ENCODE results near the gene PLEKHG4. TPM values are rescaled to one million over a fixed set of nuclear protein-coding genes. Genes with fewer than 3 reads are reported as not detected.

Gene PLEKHG4
- total RNA-seq, 1 donor from 2014 or later: 0.32 TPM

DNA sequence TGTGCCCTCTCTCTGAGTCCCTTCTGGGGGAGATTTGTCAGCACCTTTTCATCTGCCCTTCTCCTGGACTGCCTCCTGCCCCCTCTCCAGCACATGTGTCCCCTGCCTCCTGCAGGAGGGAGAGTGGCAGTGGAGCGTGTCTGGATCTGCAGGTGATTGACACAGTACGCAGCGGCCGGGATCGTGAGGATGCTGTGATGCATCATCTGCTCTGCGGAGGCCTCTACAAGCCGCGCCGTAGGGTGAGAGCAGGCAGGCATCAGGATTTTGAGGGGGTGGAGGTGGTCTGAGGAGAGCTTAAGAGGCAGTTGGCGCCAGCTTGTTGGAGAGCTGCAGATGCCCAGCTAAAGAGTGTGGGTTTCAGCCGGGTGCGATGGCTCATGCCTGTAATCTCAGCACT is 19.6 kb upstream of the PLEKHG4 start:
- DNase-seq (ENCODE audit: low read depth): no peak

DNA sequence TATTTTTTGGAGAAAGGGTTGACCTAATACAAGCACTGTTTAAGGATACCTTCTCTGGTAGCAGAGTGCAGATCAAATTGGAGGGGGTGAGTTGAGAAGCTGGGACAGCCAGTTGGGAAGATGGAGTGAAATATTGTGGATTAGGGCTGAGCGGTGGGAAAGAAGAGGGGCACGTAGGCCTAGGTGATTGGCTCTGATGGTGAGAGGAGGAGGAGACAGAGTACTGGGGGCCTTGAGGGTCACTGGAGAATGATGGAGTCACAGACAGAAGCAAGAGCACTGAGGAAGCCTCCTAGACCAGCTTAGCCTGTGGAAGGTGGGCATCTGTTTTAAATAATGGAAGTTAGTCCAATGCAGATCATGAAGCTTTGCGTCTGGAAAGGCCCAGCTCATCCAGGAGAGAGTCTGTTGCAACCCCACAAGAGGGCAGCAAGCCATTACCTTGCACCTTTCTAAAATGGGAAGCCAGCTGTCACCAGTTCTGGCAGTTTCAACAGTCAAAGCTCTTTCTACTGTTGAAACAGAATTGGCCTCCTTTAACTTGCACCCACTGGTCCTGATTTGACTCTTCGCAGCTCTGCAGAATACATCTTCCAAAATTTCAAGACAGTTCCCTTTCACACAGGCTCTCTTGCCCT is 18.8 kb upstream of the PLEKHG4 start:
- DNase-seq (ENCODE audit: low read depth): peak; percentile 79

DNA sequence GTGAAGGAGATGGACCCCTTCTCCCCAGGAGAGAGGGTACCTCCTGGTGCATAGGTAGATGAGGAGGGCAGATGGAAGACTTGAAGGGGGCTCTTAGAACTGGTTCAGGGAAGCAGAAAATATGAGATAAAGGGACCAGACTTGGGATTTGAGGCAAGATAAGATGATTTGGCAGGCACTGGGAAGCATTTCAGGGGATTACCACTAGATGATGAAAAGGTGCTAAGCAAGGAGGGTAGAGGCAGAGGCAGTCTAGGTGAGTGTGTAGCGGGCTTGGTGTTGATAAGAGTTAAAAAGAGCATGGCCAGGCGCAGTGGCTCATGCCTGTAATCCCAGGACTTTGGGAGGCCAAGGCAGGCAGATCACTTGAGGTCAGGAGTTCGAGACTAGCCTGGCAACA is 16.1 kb upstream of the PLEKHG4 start:
- DNase-seq (ENCODE audit: low read depth): no peak

DNA sequence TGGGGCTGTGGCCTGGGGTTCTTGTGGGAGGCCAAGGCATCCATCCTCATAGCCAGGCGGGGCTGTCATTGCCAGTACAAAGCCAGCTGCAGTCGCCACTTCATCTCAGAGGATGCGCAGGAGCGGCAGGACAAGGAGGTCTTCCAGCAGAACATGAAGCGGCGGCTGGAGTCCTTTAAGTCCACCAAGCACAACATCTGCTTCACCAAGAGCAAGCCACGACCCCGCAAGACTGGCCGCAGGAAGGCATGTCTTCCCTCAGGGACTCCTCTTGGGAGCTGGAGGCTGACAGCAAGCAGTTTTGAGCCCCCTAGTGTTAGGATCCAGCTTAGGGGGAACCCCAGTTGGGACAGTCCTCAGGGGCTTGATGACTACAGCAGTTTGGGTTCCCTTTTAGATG is 15.1 kb upstream of the PLEKHG4 start:
- peak; percentile 50 for DNase-seq (ENCODE audit: low read depth)

DNA sequence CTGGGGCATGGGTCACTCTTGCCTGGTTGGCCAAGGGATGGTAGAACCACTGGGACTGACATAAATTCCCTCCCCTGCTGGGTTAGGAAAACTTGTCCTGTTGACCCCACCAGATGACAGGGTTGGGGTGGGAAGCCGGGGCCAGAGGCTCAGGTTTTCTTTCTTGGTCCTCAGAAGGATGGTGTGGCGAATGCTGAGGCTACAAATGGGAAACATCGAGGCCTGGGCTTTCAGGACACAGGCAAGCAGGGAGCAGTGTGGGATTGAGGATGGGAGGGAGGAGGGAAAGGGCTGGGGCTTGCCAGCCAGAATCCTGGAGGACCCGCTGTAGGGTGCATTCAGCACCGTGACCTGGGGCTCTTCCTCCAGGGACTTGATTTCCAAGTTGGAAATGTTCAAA is 14.5 kb upstream of the PLEKHG4 start:
- DNase-seq (ENCODE audit: low read depth): no peak

DNA sequence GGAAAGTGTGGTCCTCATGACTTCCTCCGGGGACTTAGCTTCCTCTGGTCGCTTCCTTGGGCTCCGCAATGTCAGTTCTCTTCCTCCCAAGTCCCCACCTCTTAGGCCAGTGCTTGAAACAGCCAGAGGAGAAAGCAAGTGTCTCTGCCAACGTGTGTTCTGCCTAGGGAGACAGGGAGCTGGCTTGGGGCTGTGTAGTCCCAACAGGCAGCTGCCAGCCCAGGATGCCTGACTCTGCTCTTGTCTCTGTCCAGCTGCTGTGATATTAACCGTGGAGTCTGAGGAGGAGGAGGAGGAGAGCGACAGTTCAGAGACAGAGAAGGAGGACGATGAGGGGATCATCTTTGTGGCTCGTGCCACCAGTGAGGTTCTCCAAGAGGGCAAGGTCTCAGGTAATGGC is 13.5 kb upstream of the PLEKHG4 start:
- DNase-seq (ENCODE audit: low read depth): peak; percentile 58

DNA sequence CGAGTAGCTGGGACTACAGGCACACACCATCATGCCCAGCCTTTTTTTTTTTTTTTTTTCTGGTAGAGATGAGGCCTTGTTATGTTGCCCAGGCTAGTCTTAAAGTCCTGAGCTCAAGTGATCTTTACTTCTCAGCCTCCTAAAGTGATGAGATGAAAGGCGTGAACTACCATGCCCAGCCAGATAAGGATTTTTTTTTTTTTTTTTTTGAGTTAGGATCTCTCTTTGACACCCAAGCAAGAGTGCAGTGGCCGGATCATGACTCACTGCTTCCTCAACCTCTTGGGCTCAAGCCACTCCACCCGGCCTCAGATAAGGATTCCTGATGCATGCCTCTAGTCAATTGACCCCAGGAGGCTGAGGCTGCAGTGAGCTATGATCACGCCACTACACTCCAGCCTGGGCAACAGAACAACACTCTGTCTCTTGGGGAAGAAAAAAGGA is 11.2 kb upstream of the PLEKHG4 start:
- peak; percentile 81 for DNase-seq (ENCODE audit: low read depth)

DNA sequence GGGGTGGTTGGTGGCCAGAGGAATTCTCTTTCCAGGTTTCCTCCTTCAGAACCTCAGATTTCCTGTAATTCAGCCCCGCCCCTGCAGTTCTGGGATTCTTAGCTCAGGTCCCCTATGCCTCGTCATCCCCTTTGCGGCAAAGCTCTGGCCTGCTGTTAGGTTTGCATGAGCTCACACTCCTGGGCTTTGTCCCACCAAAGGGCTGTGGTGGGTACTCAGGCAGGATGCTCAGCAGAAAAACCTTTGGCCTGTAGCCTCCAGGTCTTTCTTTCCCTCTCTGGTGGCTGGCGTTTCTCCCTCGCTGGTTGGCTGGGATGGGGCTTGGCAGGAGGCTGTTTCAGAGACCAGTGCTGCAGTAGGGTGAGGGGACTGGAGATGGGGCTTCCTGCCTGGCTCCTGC is 9.6 kb upstream of the PLEKHG4 start:
- no peak for DNase-seq (ENCODE audit: low read depth)

DNA sequence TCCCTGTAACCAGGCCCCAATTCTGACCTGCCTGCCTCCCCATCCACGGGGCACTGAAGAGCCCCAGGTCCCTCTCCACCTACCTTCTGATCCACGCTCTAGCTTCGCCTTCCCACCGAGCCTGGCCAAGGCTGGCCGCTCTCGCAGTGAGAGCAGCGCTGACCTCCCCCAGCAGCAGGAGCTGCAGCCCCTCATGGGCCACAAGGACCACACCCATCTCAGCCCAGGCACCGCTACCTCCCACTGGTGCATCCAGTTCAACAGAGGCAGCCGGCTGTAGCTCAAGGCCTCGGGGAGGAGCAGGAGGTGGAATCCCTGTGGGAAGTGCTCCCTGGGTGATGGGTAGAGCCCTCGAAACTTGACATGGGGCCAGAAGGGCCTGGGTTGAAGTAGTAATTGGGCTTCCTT is 8.4 kb upstream of the PLEKHG4 start:
- no peak for DNase-seq (ENCODE audit: low read depth)

DNA sequence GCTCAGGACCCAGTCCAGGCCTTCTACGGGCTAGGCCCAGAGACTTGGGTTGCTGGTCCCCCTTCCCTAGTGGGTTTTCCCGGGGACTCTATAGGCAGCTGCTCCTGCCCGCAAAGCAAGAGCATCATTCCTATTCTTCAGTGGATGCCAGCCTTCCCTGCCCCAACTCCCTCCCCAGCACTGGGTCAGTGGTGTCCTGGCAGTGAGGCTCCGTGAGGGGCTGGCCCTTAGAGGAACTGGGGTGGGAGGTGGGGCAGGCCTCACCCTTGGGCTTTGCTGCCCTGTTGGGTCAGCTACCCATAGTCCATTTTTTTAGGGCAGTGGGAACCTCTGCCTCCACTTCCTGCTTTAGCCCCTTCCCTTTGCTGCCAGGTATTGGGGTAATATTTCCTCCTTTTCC is 7.9 kb upstream of the PLEKHG4 start:
- DNase-seq (ENCODE audit: low read depth): no peak

DNA sequence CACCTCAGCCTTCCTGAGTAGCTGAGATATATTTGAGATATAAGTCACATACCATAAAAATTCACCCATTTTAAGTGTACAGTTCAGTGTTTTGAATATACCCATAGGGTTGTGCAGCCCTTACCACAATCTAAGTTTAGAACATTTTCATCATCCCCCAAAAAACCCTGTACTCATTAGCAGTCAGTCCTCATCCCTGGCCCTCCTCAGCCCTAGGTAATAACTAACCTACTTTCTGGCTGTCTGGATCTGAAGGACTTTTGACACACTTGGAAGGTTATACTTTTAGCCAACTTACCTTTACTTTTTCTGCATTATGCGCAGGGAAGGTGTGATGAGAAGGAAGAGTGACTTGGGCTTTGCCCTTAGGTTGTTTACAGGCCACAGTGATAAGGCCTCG is 4.0 kb upstream of the PLEKHG4 start:
- no peak for DNase-seq (ENCODE audit: low read depth)

DNA sequence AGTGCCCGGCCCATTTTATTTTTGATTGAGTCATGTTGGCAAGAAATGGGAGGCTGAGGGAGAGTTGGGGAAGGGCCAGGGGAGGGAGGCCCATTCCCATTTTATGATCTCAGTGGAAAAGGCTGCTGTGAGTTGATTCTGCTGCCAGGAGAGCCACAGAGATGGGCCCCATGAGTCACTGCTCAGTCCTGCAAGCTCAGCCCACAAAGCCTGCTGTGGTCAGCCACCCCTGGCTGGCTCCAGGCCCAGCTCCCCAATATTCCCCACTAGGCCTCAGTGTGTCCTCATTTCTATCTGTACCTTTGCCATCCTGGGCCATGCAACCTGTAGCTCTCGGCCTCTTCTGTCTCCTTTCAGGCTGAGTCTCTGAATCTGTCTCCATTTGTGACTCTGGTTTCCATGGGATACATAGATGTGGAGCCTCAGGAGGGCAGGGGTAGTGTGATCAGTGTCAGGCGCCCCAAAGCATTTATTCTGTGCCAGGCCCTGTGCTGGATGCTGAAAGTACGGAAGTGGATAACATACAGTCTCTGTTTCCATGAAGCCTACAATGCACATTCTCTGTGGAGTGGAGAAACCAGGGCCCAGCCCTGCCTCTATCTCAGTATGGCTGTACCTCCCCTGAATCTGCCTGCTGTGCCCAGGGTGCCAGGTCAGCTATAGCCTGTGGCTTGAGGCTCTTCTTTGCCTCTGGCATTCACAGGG is 1.9 kb upstream of the PLEKHG4 start:
- peak; percentile 99 for DNase-seq (ENCODE audit: low read depth)

DNA sequence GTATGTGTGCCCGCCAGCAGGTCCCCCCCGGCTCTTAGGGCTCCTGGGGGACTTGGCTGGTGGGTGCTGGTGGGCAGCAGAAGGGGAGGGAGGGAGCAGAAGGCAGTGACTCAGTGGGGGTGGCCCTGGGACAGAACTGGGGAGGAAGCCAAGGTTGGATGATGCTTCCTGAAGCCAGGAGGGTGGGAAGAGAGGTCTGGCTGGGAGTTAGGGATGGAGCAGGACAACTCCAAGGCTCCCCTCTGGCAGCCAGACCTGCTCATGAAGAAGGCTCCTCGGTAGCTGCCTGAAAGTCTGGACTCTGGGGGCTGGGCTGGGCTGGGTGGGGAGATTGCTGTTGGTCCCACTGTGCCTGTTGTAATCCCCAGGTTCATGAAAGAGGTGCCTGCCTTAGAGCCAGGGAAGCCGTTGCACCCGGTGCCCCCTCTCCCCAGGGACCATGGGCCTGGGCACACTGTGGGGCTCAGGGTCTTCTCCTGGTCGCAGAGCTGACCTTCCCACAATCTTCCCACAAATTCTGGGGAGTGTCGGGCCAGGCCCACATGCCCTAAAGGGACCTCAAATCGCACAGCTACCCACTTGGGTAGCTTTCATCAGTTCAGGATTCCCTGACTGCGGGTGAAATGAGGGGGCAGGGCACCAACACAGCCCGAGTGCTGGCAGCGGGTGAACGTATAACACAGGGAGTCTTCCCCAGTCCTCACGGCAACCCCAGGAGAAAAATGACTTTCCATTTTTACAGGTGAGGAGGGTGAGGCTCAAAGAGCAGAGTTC is 1.1 kb upstream of the PLEKHG4 start:
- DNase-seq (ENCODE audit: low read depth): peak; percentile 50

DNA sequence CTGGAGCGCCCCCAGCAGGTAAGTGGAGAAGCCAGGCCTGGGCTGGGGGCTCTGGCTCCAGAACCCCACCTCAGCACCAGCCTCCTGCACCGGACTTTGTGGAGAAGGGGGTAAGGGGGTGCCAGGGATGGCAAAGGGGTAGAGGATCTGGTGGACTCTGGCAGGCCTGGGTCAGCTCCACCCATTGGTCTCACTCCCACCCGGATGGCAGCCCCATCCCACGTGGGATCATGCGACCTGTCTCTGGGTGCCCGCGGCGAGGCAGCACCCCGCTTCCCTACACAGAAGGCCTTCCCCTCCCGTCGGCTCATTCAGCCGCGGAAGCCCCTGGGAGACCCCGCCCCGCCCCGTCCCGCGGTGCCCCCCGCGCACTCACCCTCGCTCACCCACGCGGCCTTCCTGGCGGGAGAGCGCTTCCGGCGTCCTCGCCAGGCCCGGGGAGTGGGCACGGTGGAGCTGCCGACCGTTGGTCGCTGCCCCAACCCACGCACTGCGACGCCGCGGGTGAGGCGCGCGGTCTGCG is 498 bp upstream of the PLEKHG4 start:
- DNase-seq (ENCODE audit: low read depth): no peak

DNA sequence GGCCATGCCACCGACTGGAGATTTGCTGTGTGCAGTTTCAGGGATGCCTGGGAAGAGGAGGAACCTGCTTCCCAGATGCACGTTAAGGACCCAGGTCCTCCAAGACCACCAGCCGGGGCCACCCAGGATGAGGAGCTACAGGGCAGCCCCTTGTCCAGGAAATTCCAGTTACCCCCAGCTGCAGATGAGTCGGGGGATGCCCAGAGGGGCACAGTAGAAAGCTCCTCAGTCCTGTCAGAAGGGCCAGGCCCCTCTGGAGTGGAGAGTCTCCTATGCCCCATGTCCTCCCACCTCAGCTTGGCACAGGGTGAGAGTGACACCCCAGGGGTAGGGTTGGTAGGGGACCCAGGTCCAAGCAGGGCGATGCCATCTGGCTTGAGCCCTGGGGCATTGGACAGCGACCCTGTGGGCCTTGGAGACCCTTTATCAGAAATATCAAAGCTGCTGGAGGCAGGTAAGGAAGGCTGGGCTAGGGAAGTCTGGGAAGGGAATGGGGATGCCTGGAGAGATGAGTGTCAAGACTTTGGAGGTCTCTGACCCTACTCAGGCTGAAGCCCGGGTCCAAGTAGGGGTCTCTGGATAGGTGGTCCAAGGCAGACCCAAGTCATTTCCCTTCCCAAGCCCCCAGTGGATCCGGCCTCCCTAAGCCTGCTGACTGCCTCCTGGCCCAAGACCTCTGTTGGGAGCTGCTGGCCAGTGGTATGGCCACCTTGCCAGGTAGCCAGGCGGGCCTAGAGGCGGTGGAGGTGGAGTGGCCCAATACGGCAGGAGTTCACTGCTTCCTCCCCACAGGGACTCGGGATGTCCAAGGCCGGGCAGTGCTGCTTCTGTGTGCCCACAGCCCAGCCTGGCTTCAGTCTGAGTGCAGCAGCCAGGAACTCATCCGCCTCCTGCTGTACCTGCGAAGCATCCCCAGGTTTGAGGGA is 1.0 kb downstream of the PLEKHG4 start:
- no peak for DNase-seq (ENCODE audit: low read depth)

DNA sequence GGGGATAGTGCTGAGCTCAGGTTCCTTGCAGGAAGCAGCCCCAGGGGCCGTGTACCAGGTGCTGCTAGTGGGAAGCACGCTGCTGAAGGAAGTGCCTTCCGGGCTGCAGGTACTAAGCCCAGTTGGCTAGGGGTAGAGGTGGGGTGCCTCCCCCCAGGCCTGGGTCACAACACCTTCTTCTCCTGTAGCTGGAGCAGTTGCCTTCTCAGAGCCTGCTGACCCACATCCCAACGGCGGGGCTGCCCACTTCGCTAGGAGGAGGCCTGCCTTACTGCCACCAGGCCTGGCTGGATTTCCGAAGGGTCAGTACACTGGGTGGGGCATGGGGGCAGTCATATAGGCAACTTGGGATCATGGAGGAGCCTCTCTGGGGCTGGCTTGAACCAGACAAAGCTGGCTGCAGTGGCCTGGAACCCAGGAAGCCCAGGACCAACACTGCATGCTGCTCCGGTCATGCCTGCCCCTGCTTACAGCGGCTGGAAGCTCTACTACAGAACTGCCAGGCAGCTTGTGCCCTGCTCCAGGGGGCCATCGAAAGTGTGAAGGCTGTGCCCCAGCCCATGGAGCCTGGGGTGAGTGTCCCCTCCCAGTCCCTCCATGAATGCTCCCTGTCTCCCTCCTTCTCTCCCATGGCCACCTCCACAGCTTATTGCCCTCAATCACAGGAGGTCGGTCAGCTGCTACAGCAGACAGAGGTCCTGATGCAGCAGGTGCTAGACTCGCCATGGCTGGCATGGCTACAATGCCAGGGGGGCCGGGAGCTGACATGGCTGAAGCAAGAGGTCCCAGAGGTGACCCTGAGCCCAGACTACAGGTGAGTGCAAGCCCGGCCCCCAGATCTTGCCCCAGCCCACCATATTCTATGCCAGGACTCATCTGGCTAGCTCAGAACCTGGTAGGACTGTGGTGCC is 2.5 kb downstream of the PLEKHG4 start:
- no peak for DNase-seq (ENCODE audit: low read depth)

DNA sequence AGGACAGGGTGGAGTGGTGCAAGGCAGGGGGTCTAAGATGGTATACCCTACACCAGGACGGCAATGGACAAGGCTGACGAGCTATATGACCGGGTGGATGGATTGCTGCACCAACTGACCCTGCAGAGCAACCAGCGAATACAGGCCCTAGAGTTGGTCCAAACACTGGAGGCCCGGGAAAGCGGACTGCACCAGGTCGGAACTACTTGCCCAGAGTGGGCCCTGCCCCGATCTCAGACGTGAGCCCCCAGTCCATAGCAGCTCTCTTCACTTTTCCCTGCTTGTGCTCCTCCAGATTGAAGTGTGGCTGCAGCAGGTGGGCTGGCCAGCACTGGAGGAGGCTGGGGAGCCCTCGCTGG is 3.1 kb downstream of the PLEKHG4 start:
- DNase-seq (ENCODE audit: low read depth): no peak

DNA sequence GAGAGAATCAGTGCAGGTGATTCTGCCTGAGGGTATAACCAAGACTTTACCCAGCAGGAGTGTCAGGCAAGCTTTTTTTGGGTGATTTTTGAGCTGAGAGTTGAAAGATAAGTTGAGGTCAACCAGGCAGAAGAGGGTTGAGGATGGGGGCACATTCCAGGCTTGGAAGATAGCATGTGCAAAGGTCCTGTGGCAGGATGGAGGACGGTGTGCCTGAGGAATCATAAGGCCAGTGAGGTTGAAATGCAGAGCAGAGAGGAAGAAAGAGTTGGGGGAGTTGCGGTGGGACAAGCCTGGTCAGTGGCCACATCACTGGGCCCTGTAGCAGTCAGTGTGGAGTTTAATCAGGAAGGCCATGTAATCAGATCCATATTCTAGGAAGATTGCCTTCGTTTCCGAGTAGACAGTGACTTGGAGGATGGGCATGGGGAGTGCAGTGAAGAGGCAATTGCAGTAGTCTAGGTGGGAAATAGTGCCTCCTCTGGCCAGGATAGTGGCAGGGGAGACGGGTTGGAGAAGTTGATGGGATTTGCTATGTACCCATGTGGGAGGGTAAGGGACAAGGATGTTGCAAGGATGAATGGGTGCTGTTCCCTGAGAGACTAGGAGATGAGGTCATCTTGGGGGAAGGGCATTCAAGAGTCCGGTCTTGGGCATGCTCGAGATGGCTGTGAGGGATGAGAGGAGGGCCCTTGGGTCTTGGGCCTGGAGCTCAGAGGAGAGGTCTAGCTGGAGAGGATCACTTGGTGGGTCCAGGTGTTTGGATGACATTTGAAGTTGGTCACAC is 3.9 kb downstream of the PLEKHG4 start:
- no peak for DNase-seq (ENCODE audit: low read depth)

Measured in myocyte (in vitro differentiated cells).